Prostate gland (tissue), 2 donors: ENCODE data around the gene CDC14A.

Source experiments
- POLR2A ChIP-seq: fragments of 450-650 bp; IDR thresholded peaks from one replicate; pipeline ENCODE4 v1.6.1; 2016; ENCODE audit warnings: antibody characterized with exemption, mild to moderate bottlenecking
- POLR2AphosphoS5 ChIP-seq: sonication (generic); formaldehyde crosslinking; IDR thresholded peaks from one replicate; pipeline ENCODE4 v1.6.1; 2017; ENCODE audit warnings: antibody characterized with exemption
- TF ChIP-seq, protein P1 (sequence below), 4 experiments: fragments of 200-600 bp in 2 of 4; fragments of 450-650 bp in 2 of 4; sonication (generic) in 2 of 4; IDR thresholded peaks; 1 replicate in 3 of 4; 2 replicates in 1 of 4; pipeline ENCODE4 v1.5.1; 2016 to 2019; ENCODE audit warnings: antibody characterized with exemption in 4 of 4, mild to moderate bottlenecking in 2 of 4, moderate library complexity in 2 of 4

GRCh38 chr1:100482748-100483147, 130.4 kb downstream of the CDC14A start:
- TF ChIP-seq POLR2A (no peak), POLR2AphosphoS5 (no peak)
- TF ChIP-seq, protein P1, sequence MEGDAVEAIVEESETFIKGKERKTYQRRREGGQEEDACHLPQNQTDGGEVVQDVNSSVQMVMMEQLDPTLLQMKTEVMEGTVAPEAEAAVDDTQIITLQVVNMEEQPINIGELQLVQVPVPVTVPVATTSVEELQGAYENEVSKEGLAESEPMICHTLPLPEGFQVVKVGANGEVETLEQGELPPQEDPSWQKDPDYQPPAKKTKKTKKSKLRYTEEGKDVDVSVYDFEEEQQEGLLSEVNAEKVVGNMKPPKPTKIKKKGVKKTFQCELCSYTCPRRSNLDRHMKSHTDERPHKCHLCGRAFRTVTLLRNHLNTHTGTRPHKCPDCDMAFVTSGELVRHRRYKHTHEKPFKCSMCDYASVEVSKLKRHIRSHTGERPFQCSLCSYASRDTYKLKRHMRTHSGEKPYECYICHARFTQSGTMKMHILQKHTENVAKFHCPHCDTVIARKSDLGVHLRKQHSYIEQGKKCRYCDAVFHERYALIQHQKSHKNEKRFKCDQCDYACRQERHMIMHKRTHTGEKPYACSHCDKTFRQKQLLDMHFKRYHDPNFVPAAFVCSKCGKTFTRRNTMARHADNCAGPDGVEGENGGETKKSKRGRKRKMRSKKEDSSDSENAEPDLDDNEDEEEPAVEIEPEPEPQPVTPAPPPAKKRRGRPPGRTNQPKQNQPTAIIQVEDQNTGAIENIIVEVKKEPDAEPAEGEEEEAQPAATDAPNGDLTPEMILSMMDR (IDR thresholded peaks at IDR 0.05): no peak
